IPS DF 6.9 (cell line): ENCODE results near the gene EXOC3L2.

ENCODE experiments used
- DNase-seq: peaks from one replicate; pipeline ENCODE4 v3.0.0-alpha.2; 2013; ENCODE audit warnings: low read depth, low spot score
- H3K27ac ChIP-seq: one replicate; pipeline ENCODE4 v1.5.1; 2013; ENCODE audit warnings: low read length, control low read depth
- H3K27me3 ChIP-seq: 2 replicates; pipeline ENCODE4 v1.6.1; 2013; ENCODE audit warnings: mild to moderate bottlenecking, low read length; ENCODE audit not compliant: control insufficient read depth, insufficient read depth
- H3K36me3 ChIP-seq: 2 replicates; pipeline ENCODE4 v1.6.1; 2013; ENCODE audit warnings: low read length; ENCODE audit not compliant: control insufficient read depth, insufficient read depth
- H3K4me1 ChIP-seq: 2 replicates; pipeline ENCODE4 v1.6.1; 2013; ENCODE audit warnings: low read length; ENCODE audit not compliant: control insufficient read depth, insufficient read depth
- H3K4me3 ChIP-seq: 2 replicates; pipeline ENCODE4 v1.5.1; 2013; ENCODE audit warnings: mild to moderate bottlenecking, low read length
- H3K9me3 ChIP-seq: 2 replicates; pipeline ENCODE4 v1.6.1; 2013; ENCODE audit warnings: low read length, inconsistent platforms; ENCODE audit not compliant: control insufficient read depth, insufficient read depth
- WGBS: extraction: QIAGEN DNeasy Blood & Tissue Kit; methylation state at CpG from one replicate; pipeline ENCODE4 v1.1.7; 2013; ENCODE audit warnings: mixed read lengths, missing lambda C conversion rate; ENCODE audit not compliant: insufficient read length, insufficient coverage; 5-methylcytosine and 5-hydroxymethylcytosine counted together

EXOC3L2 gene

GRCh38 chr19:45172611-45173208 lies 72.5 kb downstream of the EXOC3L2 start:
- WGBS = no CpG with 5 or more reads among the region's 18 CpGs
- no peak for DNase-seq
- no peaks in the 10 kb centered on the region for H3K9me3 ChIP-seq
- no peak overlapping the region for H3K27ac ChIP-seq
- H3K27me3 ChIP-seq = no peaks in the 10 kb centered on the region
- no peaks in the 10 kb centered on the region; the same call in 1 of the 2 replicates for H3K4me1 ChIP-seq
- no peaks in the 10 kb centered on the region for H3K36me3 ChIP-seq
- no peak overlapping the region for H3K4me3 ChIP-seq

GRCh38 chr19:45172173-45172572 lies 73.0 kb downstream of the EXOC3L2 start:
- WGBS = no CpG with 5 or more reads among the region's 4 CpGs
- Histone ChIP-seq H3K36me3 (no peaks in the 10 kb centered on the region), H3K27ac (no peak overlapping the region), H3K4me1 (no peaks in the 10 kb centered on the region; the same call in 1 of the 2 replicates), H3K27me3 (no peaks in the 10 kb centered on the region), H3K9me3 (no peaks in the 10 kb centered on the region), H3K4me3 (no peak overlapping the region)
- DNase-seq = no peak

GRCh38 chr19:45171211-45171623 lies 74.0 kb downstream of the EXOC3L2 start:
- no CpG with 5 or more reads among the region's 7 CpGs for WGBS

DNA sequence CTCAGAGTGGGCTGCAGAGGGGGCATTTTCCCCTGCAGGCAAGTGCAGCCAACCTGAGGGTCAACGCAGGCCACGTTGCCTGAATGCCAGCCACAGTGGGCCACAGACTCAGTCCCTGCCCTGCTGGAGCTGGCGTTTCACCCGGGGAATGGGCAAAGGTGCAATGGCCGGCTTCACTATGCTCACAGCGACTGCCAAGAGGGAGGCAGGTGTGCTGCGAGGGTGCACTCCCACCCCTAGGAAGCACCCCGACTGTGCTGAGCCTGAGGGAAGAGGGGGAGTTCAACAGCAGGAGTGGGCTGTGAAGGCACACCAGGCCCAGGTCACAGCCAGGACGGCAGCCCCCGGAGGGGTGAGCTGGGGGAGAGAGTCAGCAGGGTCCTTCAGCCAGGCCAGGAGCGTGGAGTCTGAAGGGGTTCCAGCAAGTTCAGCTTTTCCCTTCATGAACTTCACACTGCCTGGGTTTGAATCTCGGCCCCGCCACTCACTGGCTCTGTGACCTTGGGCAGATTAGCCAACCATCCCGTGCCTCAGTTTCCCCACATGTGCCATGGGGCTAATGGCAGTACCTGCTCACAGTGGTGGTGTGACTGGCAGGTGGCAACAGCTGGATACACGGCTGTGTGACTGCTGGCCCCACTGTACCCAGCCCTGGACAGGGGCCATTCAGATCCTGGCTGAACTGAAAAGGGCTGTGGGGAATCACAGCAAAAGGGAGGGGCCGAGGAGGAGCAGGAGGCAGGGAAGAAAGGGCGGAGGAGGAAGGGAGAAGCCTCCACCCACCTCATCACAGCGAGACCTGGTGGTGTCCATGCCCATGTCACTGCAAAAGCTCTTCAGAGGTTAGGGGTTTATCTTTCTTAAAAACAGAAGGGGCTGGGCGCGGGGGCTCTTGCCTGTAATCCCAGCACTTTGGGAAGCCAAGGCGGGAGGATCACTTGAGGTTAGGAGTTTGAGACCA lies 74.8 kb downstream of the EXOC3L2 start:
- no peak for DNase-seq
- no peak overlapping the region for H3K27ac ChIP-seq
- no peaks in the 10 kb centered on the region for H3K9me3 ChIP-seq
- WGBS = no CpG with 5 or more reads among the region's 21 CpGs
- no peaks in the 10 kb centered on the region for H3K27me3 ChIP-seq
- H3K4me1 ChIP-seq = peaks cover 3% of the 10 kb centered on the region; the same call in 1 of the 2 replicates
- no peaks in the 10 kb centered on the region for H3K36me3 ChIP-seq
- no peak overlapping the region for H3K4me3 ChIP-seq

More at GRCh38 chr19:45171211-45171623, 74.0 kb downstream of the EXOC3L2 start:
- Histone ChIP-seq H3K4me3 (no peak overlapping the region), H3K27ac (no peak overlapping the region), H3K9me3 (no peaks in the 10 kb centered on the region), H3K4me1 (peaks cover 3% of the 10 kb centered on the region; the same call in 1 of the 2 replicates), H3K36me3 (no peaks in the 10 kb centered on the region), H3K27me3 (no peaks in the 10 kb centered on the region)
- DNase-seq = no peak

DNA sequence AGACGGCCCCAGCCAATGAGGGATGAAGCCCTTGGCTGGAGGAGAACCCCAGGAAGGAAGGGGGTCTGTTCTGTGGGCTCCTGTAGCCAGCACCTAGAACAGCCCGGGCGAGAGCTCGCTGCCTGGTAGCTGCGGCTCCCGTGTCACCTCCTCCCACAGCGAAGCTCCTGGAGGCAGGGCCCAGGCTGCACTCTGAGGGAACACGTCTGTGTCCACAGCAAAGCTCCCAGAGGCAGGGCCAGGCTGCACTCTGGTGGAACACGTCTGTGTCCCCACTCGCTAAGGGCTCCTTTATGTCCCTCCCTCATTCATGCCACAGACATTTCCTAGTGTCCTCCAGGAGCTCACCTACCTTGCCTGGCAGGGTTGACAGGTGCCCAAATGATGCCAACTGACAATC lies 75.6 kb downstream of the EXOC3L2 start:
- Histone ChIP-seq H3K4me1 (peaks cover 3% of the 10 kb centered on the region), H3K36me3 (no peaks in the 10 kb centered on the region), H3K27ac (no peak overlapping the region), H3K4me3 (no peak overlapping the region), H3K9me3 (no peaks in the 10 kb centered on the region), H3K27me3 (no peaks in the 10 kb centered on the region)
- DNase-seq = no peak
- whole genome bisulfite sequencing = no CpG with 5 or more reads among the region's 10 CpGs

- Histone ChIP-seq H3K9me3 (no peaks in the 10 kb centered on the region), H3K4me3 (no peak overlapping the region), H3K4me1 (peaks cover 3% of the 10 kb centered on the region), H3K27ac (no peak overlapping the region), H3K27me3 (no peaks in the 10 kb centered on the region), H3K36me3 (no peaks in the 10 kb centered on the region)
- no CpG with 5 or more reads among the region's 16 CpGs for WGBS
- no peak for DNase-seq
These were observed 76.3 kb downstream of the EXOC3L2 start for GRCh38 chr19:45168767-45169351.

- Histone ChIP-seq H3K9me3 (no peaks in the 10 kb centered on the region), H3K27me3 (no peaks in the 10 kb centered on the region), H3K27ac (no peak overlapping the region), H3K4me3 (no peak overlapping the region), H3K4me1 (peaks cover 3% of the 10 kb centered on the region), H3K36me3 (no peaks in the 10 kb centered on the region)
- WGBS = no CpG with 5 or more reads among the region's 14 CpGs
- DNase-seq = no peak
These were observed 78.4 kb downstream of the EXOC3L2 start for GRCh38 chr19:45166723-45167252.

- DNase-seq = no peak
These were observed 80.5 kb downstream of the EXOC3L2 start for GRCh38 chr19:45164577-45165335.

GRCh38 chr19:45163751-45164460 lies 81.3 kb downstream of the EXOC3L2 start:
- H3K4me3 ChIP-seq = no peak overlapping the region
- DNase-seq = no peak
- no CpG with 5 or more reads among the region's 15 CpGs for WGBS
- H3K9me3 ChIP-seq = no peaks in the 10 kb centered on the region
- H3K27ac ChIP-seq = no peak overlapping the region
- H3K27me3 ChIP-seq = no peaks in the 10 kb centered on the region
- H3K4me1 ChIP-seq = peaks cover 5% of the 10 kb centered on the region
- H3K36me3 ChIP-seq = no peaks in the 10 kb centered on the region

More at GRCh38 chr19:45164577-45165335, 80.5 kb downstream of the EXOC3L2 start:
- H3K27me3 ChIP-seq = no peaks in the 10 kb centered on the region
- no peak overlapping the region for H3K27ac ChIP-seq
- H3K4me1 ChIP-seq = peaks cover 5% of the 10 kb centered on the region
- H3K4me3 ChIP-seq = no peak overlapping the region
- no peaks in the 10 kb centered on the region for H3K9me3 ChIP-seq
- no CpG with 5 or more reads among the region's 27 CpGs for WGBS
- no peaks in the 10 kb centered on the region for H3K36me3 ChIP-seq
